ENCODE measurements around the gene TEAD3. TPM values are rescaled to one million over a fixed set of nuclear protein-coding genes. Genes with fewer than 3 reads are reported as not detected.
"Not testable (repeated sequence)": the region's sequence is repeated elsewhere in the genome, so short reads cannot be mapped to it uniquely, and the experiment has no call there.

Gene TEAD3
- total RNA-seq, 4 donors from 2014 or later: 13.7 to 33.5 (median 29.3) TPM

GRCh38 chr6:35539223-35539622 is 42.3 kb upstream of the TEAD3 start:
- Histone ChIP-seq H3K4me1 (no peaks in the 10 kb centered on the region), H3K4me3 (no peak overlapping the region), H3K27ac (no peak overlapping the region), H3K36me3 (no peaks in the 10 kb centered on the region), H3K9me3 (no peaks in the 10 kb centered on the region), H3K27me3 (peaks cover 0 to 4% (median 0%) of the 10 kb centered on the region in 4 donors)
- DNase-seq: no peak
- TF ChIP-seq, protein P1, sequence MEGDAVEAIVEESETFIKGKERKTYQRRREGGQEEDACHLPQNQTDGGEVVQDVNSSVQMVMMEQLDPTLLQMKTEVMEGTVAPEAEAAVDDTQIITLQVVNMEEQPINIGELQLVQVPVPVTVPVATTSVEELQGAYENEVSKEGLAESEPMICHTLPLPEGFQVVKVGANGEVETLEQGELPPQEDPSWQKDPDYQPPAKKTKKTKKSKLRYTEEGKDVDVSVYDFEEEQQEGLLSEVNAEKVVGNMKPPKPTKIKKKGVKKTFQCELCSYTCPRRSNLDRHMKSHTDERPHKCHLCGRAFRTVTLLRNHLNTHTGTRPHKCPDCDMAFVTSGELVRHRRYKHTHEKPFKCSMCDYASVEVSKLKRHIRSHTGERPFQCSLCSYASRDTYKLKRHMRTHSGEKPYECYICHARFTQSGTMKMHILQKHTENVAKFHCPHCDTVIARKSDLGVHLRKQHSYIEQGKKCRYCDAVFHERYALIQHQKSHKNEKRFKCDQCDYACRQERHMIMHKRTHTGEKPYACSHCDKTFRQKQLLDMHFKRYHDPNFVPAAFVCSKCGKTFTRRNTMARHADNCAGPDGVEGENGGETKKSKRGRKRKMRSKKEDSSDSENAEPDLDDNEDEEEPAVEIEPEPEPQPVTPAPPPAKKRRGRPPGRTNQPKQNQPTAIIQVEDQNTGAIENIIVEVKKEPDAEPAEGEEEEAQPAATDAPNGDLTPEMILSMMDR (IDR thresholded peaks at IDR 0.05): no peak
- no peak for TF ChIP-seq POLR2A (IDR thresholded peaks at IDR 0.05)
- 77 to 93% methylated on average over 3 of the region's 3 CpGs for WGBS, 2 donors
- intact Hi-C loops (cut with DNase I): no loop called here

- H3K27ac ChIP-seq; H3K36me3 ChIP-seq; H3K4me1 ChIP-seq; DNase-seq; H3K9me3 ChIP-seq; intact Hi-C loops (cut with DNase I); H3K27me3 ChIP-seq; H3K4me3 ChIP-seq: not testable (repeated sequence)
- 73 to 84% methylated on average over 3 to 4 of the region's 6 CpGs for WGBS, 2 donors
Measured at GRCh38 chr6:35535847-35536246, 39.0 kb upstream of the TEAD3 start.

GRCh38 chr6:35534407-35535170 is 37.7 kb upstream of the TEAD3 start:
- Histone ChIP-seq H3K27me3 (peaks cover 0 to 10% (median 0%) of the 10 kb centered on the region in 4 donors), H3K4me1 (no peaks in the 10 kb centered on the region), H3K27ac (no peak overlapping the region), H3K36me3 (no peaks in the 10 kb centered on the region), H3K4me3 (no peak overlapping the region), H3K9me3 (no peaks in the 10 kb centered on the region)
- 33 to 34% methylated on average over 10 to 11 of the region's 11 CpGs for WGBS, 2 donors
- no peak for DNase-seq
- intact Hi-C loops (cut with DNase I): no loop called here
- TF ChIP-seq, protein P1 (IDR thresholded peaks at IDR 0.05): no peak
- TF ChIP-seq POLR2A (IDR thresholded peaks at IDR 0.05): no peak

DNA sequence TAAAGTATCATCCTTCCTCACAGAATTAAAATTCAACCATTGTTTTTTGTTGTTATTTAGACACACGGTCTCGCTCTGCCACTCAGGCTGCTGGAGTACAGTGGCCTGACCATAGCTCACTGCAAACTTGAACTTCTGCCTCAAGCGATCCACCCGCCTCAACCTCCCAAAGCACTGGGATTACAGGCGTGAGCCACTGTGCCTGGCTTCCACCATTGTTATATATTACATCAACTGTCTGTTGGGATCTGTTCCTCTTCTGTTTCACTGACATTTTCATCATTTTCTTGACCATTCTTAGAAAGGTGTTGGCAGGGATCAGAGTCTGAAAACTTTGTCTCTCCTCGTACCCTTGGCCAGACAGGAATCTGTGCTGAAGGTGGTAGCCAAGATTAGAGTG is 37.1 kb upstream of the TEAD3 start:
- no peaks in the 10 kb centered on the region for H3K36me3 ChIP-seq
- H3K27ac ChIP-seq: no peak overlapping the region
- WGBS, 2 donors: 54 to 74% methylated on average over 6 of the region's 6 CpGs
- H3K4me1 ChIP-seq: no peaks in the 10 kb centered on the region
- intact Hi-C loops (cut with DNase I): no loop called here
- no peak for DNase-seq
- H3K27me3 ChIP-seq: peaks cover 0 to 10% (median 0%) of the 10 kb centered on the region in 4 donors
- TF ChIP-seq POLR2A (IDR thresholded peaks at IDR 0.05): no peak
- H3K4me3 ChIP-seq: no peak overlapping the region
- H3K9me3 ChIP-seq: no peaks in the 10 kb centered on the region

DNA sequence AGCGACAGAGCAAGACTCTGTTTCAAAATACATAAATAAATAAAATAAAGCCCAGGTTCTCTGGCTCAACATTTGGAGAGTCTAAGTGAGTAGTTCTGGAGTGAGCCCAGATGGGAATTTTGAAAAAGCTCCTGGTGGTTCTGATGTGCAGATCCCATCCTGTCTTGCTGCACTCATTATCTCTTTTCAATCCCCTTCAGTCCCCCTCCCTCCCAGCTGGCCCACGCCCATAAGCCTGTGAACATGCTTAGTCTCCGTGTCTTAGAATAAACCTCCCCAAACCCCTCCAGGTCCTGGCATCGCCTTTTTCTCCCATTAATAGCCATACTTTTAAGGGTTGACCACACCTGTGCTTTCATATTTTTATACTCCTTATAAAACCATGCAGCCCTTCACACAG is 35.2 kb upstream of the TEAD3 start:
- intact Hi-C loops (cut with DNase I): no loop called here
- Histone ChIP-seq H3K27me3 (peaks cover 0 to 10% (median 0%) of the 10 kb centered on the region in 4 donors), H3K27ac (no peak overlapping the region), H3K4me1 (no peaks in the 10 kb centered on the region), H3K36me3 (no peaks in the 10 kb centered on the region), H3K4me3 (no peak overlapping the region), H3K9me3 (no peaks in the 10 kb centered on the region)
- WGBS, 2 donors: 72 to 76% methylated on average over 4 of the region's 4 CpGs
- TF ChIP-seq POLR2A (IDR thresholded peaks at IDR 0.05): no peak
- TF ChIP-seq, protein P1 (IDR thresholded peaks at IDR 0.05): no peak
- no peak for DNase-seq

DNA sequence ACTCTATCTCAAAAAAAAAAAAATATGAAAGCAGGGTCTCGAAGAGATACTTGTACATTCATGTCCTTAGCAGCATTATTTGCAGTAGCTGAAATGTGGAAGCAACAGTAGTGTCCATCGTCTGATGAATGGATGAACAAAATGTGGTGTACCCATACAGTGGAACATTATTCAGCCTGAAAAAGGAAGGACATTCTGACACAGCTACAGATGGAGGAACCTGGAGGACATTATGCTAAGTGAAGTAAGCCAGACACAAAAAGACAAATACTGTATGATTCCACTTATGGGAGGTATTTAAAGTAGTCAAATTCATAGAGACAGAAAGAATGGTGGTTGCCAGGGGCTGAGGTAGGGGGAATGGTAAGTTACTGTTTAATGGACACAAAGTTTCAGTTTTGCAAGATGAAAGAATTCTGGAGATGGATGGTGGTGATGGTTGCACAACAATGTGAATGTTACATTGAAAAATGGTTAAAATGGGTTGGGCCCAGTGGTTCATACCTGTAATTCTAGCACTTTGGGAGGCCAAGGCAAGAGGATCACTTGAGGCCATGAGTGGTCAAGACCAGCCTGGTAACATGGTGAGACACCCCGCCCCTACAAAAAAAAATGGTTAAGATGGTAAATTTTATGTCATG is 27.6 kb upstream of the TEAD3 start:
- Histone ChIP-seq H3K27ac (no peak overlapping the region), H3K27me3 (peaks cover 0 to 14% (median 0%) of the 10 kb centered on the region in 4 donors), H3K4me3 (no peak overlapping the region), H3K4me1 (peaks cover 0 to 20% (median 4%) of the 10 kb centered on the region in 3 donors), H3K9me3 (no peaks in the 10 kb centered on the region), H3K36me3 (no peaks in the 10 kb centered on the region)
- TF ChIP-seq, protein P1 (IDR thresholded peaks at IDR 0.05): no peak
- DNase-seq: no peak
- intact Hi-C loops (cut with DNase I): loop anchor here (5.0 kb wide), 1 partner anchor 213 kb away; the partner anchor contains the start of gene ARMC12
- 86 to 89% methylated on average over 3 of the region's 3 CpGs for WGBS, 2 donors

Data from esophagus squamous epithelium (tissue), 5 donors.